ENCODE data around the gene NTN4.

DNA sequence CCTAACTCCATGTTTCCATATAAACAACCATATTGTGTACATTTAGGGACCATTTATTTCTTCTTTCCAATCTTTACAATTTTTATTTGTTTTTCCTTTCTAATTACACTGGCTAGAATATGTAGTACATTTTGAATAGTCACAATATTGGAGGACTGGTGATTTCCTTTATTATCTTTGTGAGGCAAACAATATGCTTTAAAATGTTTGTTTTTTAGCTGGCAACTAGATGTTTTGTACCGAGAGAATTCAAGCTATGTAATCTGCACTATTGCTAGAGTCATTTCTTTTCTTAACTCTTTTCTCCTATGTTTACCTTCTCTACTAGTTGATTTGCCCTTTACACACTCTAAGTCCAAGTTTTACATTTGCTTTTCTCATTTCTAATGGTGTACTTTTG lies 13.3 kb upstream of the NTN4 start:
- TF ChIP-seq, protein P1, sequence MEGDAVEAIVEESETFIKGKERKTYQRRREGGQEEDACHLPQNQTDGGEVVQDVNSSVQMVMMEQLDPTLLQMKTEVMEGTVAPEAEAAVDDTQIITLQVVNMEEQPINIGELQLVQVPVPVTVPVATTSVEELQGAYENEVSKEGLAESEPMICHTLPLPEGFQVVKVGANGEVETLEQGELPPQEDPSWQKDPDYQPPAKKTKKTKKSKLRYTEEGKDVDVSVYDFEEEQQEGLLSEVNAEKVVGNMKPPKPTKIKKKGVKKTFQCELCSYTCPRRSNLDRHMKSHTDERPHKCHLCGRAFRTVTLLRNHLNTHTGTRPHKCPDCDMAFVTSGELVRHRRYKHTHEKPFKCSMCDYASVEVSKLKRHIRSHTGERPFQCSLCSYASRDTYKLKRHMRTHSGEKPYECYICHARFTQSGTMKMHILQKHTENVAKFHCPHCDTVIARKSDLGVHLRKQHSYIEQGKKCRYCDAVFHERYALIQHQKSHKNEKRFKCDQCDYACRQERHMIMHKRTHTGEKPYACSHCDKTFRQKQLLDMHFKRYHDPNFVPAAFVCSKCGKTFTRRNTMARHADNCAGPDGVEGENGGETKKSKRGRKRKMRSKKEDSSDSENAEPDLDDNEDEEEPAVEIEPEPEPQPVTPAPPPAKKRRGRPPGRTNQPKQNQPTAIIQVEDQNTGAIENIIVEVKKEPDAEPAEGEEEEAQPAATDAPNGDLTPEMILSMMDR (IDR thresholded peaks at IDR 0.05) = no peak
- no peak for TF ChIP-seq POLR2AphosphoS5 (IDR thresholded peaks at IDR 0.05)

Data from prostate gland (tissue), 2 donors.